Neural progenitor cell (in vitro differentiated cells): ENCODE data around the gene DNAAF5. TPM values are rescaled to one million over a fixed set of nuclear protein-coding genes. Genes with fewer than 3 reads are reported as not detected.

Experiments used
- DNase-seq: peaks from one replicate; pipeline ENCODE4 v3.0.0-alpha.2; 2016; ENCODE audit warnings: low spot score
- H2AFZ ChIP-seq: fragments of 200-600 bp; sonication (generic); replicated peaks from 2 replicates; pipeline ENCODE4 v1.6.1; 2016; ENCODE audit warnings: antibody characterized with exemption
- H3F3A ChIP-seq: fragments of 200-600 bp; sonication (generic); 2 replicates; pipeline ENCODE4 v1.6.1; 2016; ENCODE audit warnings: antibody characterized with exemption, low read depth
- H3K27ac ChIP-seq: fragments of 200-600 bp; sonication (generic); 2 replicates; pipeline ENCODE4 v1.5.1; 2016; ENCODE audit warnings: mild to moderate bottlenecking
- H3K27me3 ChIP-seq: fragments of 200-600 bp; sonication (generic); 2 replicates; pipeline ENCODE4 v1.6.1; 2016; ENCODE audit warnings: mild to moderate bottlenecking, moderate library complexity
- H3K36me3 ChIP-seq: fragments of 200-600 bp; sonication (generic); 2 replicates; pipeline ENCODE4 v1.5.1; 2016
- H3K4me1 ChIP-seq: fragments of 200-600 bp; sonication (generic); 2 replicates; pipeline ENCODE4 v1.6.1; 2016; ENCODE audit warnings: mixed run types
- H3K4me2 ChIP-seq: fragments of 200-600 bp; sonication (generic); 2 replicates; pipeline ENCODE4 v1.6.1; 2016
- H3K4me3 ChIP-seq: fragments of 200-600 bp; sonication (generic); 2 replicates; pipeline ENCODE4 v1.5.1; 2016
- H3K79me2 ChIP-seq: fragments of 200-600 bp; sonication (generic); 2 replicates; pipeline ENCODE4 v1.6.1; 2016; ENCODE audit warnings: low read depth
- H3K9ac ChIP-seq: fragments of 200-600 bp; sonication (generic); 2 replicates; pipeline ENCODE4 v1.6.1; 2016
- H3K9me3 ChIP-seq: fragments of 200-600 bp; sonication (generic); 2 replicates; pipeline ENCODE4 v1.5.1; 2016; ENCODE audit warnings: low read depth
- H4K20me1 ChIP-seq: fragments of 200-600 bp; sonication (generic); 2 replicates; pipeline ENCODE4 v1.6.1; 2016; ENCODE audit warnings: low read depth
- H3K27ac Mint-ChIP-seq: 3 replicates; pipeline ENCODE4 v1.8.0; 2021; ENCODE audit warnings: mixed read lengths
- H3K27me3 Mint-ChIP-seq: 2 replicates; pipeline ENCODE4 v1.8.0; 2022; ENCODE audit warnings: low read depth, mild to moderate bottlenecking, inconsistent platforms, moderate library complexity, mixed read lengths; ENCODE audit not compliant: insufficient read depth
- H3K36me3 Mint-ChIP-seq: 3 replicates; pipeline ENCODE4 v1.8.0; 2021; ENCODE audit warnings: mixed read lengths
- H3K4me1 Mint-ChIP-seq: 3 replicates; pipeline ENCODE4 v1.8.0; 2021; ENCODE audit warnings: mixed read lengths
- H3K4me3 Mint-ChIP-seq: 3 replicates; pipeline ENCODE4 v1.8.0; 2021; ENCODE audit warnings: mild to moderate bottlenecking, moderate library complexity, mixed read lengths
- H3K9me3 Mint-ChIP-seq: 3 replicates; pipeline ENCODE4 v1.8.0; 2020; ENCODE audit warnings: mixed read lengths
- CTCF ChIP-seq: fragments of 200-600 bp; sonication (generic); IDR thresholded peaks from 2 replicates; pipeline ENCODE4 v1.5.1; 2017; ENCODE audit warnings: antibody characterized with exemption, mild to moderate bottlenecking
- EZH2 ChIP-seq: fragments of 200-600 bp; sonication (generic); IDR thresholded peaks from 2 replicates; pipeline ENCODE4 v1.6.1; 2017; ENCODE audit warnings: antibody characterized with exemption, mild to moderate bottlenecking, moderate library complexity
- EZH2phosphoT487 ChIP-seq: fragments of 200-600 bp; sonication (generic); IDR thresholded peaks from 2 replicates; pipeline ENCODE4 v1.6.1; 2017; ENCODE audit warnings: antibody characterized with exemption
- total RNA-seq: library from RNA; depleted of rRNA; stranded (reverse); fragments of >200 nt; gene quantifications from 2 replicates; pipeline ENCODE4 v1.2.3, GENCODE V29; 2015; ENCODE audit warnings: low replicate concordance

DNAAF5 gene
- total RNA-seq, 1 donor from 2014 or later: 23.5 TPM

DNA sequence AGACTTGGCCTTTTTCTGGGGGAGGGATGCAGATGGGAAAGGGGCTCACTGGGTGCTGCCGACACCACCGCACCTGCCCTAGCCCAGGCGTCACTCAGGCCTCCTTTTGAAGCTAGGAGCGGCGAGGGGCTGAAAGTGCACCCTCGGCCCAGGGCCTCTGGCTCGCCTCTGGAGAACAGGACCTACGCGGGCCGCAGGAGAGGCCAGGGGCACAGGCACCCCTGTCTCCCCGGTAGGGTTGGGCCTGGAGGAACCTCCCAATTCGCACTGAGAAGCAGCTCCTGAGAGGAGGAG, 47.1 kb downstream of the DNAAF5 start:
- H3K9me3 Mint-ChIP-seq: no peaks in the 10 kb centered on the region
- peaks cover 9% of the 10 kb centered on the region for H3K36me3 Mint-ChIP-seq
- H2AFZ ChIP-seq: no peak overlapping the region
- H3K27ac Mint-ChIP-seq: no peak overlapping the region
- no peak overlapping the region for H3K4me2 ChIP-seq
- no peaks in the 10 kb centered on the region for H3K27me3 ChIP-seq
- no peaks in the 10 kb centered on the region for H3K79me2 ChIP-seq
- H3K9me3 ChIP-seq: no peaks in the 10 kb centered on the region
- no peak overlapping the region for H3K4me3 ChIP-seq
- H3K27me3 Mint-ChIP-seq: no peaks in the 10 kb centered on the region
- H3K27ac ChIP-seq: no peak overlapping the region
- H3K4me3 Mint-ChIP-seq: no peak overlapping the region
- no peaks in the 10 kb centered on the region for H3K4me1 Mint-ChIP-seq
- H3K9ac ChIP-seq: no peak overlapping the region
- no peak for TF ChIP-seq EZH2phosphoT487
- TF ChIP-seq EZH2: no peak
- TF ChIP-seq CTCF: no peak
- DNase-seq: no peak
- no peaks in the 10 kb centered on the region for H3K4me1 ChIP-seq
- peaks cover 6% of the 10 kb centered on the region for H3F3A ChIP-seq
- H4K20me1 ChIP-seq: no peaks in the 10 kb centered on the region
- peaks cover 3% of the 10 kb centered on the region for H3K36me3 ChIP-seq

- no peak overlapping the region for H3K4me3 ChIP-seq
- Mint-ChIP-seq H3K4me3 (no peak overlapping the region), H3K4me1 (no peaks in the 10 kb centered on the region), H3K36me3 (peaks cover 9% of the 10 kb centered on the region), H3K27ac (no peak overlapping the region), H3K27me3 (no peaks in the 10 kb centered on the region), H3K9me3 (no peaks in the 10 kb centered on the region)
- no peak overlapping the region for H3K4me2 ChIP-seq
- H3F3A ChIP-seq: peaks cover 6% of the 10 kb centered on the region
- H3K36me3 ChIP-seq: peaks cover 3% of the 10 kb centered on the region
- no peak overlapping the region for H3K9ac ChIP-seq
- H3K4me1 ChIP-seq: no peaks in the 10 kb centered on the region
- H4K20me1 ChIP-seq: no peaks in the 10 kb centered on the region
- peak; percentile 78 for DNase-seq
- H3K27ac ChIP-seq: no peak overlapping the region
- H2AFZ ChIP-seq: no peak overlapping the region
- no peaks in the 10 kb centered on the region for H3K79me2 ChIP-seq
- H3K9me3 ChIP-seq: no peaks in the 10 kb centered on the region
- TF ChIP-seq CTCF: peak; percentile 98
- TF ChIP-seq EZH2: no peak
- H3K27me3 ChIP-seq: no peaks in the 10 kb centered on the region
Measured at GRCh38 chr7:774161-775109, 47.9 kb downstream of the DNAAF5 start.

GRCh38 chr7:776381-776780, 49.9 kb downstream of the DNAAF5 start:
- H3K4me1 Mint-ChIP-seq: no peaks in the 10 kb centered on the region
- Histone ChIP-seq H3K9me3 (no peaks in the 10 kb centered on the region), H3K4me1 (no peaks in the 10 kb centered on the region), H3K79me2 (no peaks in the 10 kb centered on the region), H3F3A (peaks cover 6% of the 10 kb centered on the region), H3K9ac (no peak overlapping the region), H3K27ac (no peak overlapping the region), H4K20me1 (no peaks in the 10 kb centered on the region), H3K36me3 (peaks cover 3% of the 10 kb centered on the region), H3K4me3 (no peak overlapping the region), H3K4me2 (no peak overlapping the region), H3K27me3 (no peaks in the 10 kb centered on the region), H2AFZ (no peak overlapping the region)
- DNase-seq: no peak
- H3K4me3 Mint-ChIP-seq: no peak overlapping the region
- H3K27ac Mint-ChIP-seq: no peak overlapping the region
- TF ChIP-seq EZH2 (no peak), CTCF (no peak), EZH2phosphoT487 (no peak)
- H3K9me3 Mint-ChIP-seq: no peaks in the 10 kb centered on the region
- peaks cover 13% of the 10 kb centered on the region for H3K36me3 Mint-ChIP-seq
- H3K27me3 Mint-ChIP-seq: no peaks in the 10 kb centered on the region
